Psoas muscle (tissue), 8 donors: ENCODE data around the gene MMP21. TPM values are rescaled to one million over a fixed set of nuclear protein-coding genes. Genes with fewer than 3 reads are reported as not detected.

Experiments used
- ATAC-seq, 4 donors: fragments of 200-7000 bp; cut with Tn5 transposase; one replicate each; pipeline ENCODE4 v1.9.1; 2020; ENCODE audit warnings: moderate library complexity in 3 of 4, mild to moderate bottlenecking in 2 of 4
- DNase-seq, 2 donors: peaks; one replicate each; pipeline ENCODE4 v3.0.0-alpha.2; 2020
- H3K27ac ChIP-seq: fragments of 200-600 bp; one replicate; pipeline ENCODE4 v1.8.0; 2022
- H3K27me3 ChIP-seq, 3 donors: fragments of 200-600 bp in 1 of 3; one replicate each; pipeline versions ENCODE4 v1.6.1 to v1.8.0; 2013 to 2022; ENCODE audit warnings: low read length in 2 of 3, mild to moderate bottlenecking in 2 of 3, moderate library complexity in 1 of 3; ENCODE audit not compliant: insufficient read depth in 3 of 3
- H3K36me3 ChIP-seq, 2 donors: fragments of 200-600 bp in 1 of 2; one replicate each; pipeline versions ENCODE4 v1.6.1 to v1.8.0; 2013 to 2022; ENCODE audit warnings: low read depth in 1 of 2, mild to moderate bottlenecking in 1 of 2, moderate library complexity in 1 of 2; ENCODE audit not compliant: insufficient read depth in 1 of 2
- H3K4me1 ChIP-seq: fragments of 200-600 bp; one replicate; pipeline ENCODE4 v1.8.0; 2022
- H3K4me3 ChIP-seq: fragments of 200-600 bp; one replicate; pipeline ENCODE4 v1.8.0; 2022; ENCODE audit warnings: mild to moderate bottlenecking
- H3K9me3 ChIP-seq: fragments of 200-600 bp; one replicate; pipeline ENCODE4 v1.8.0; 2022
- WGBS, 3 donors: extraction: QIAGEN DNeasy Blood & Tissue Kit; methylation state at CpG; one replicate each; pipeline versions ENCODE4 v1.1.6 to v1.1.7; 2013; 5-methylcytosine and 5-hydroxymethylcytosine counted together
- intact Hi-C, 2 donors: fragments of 100-400 bp; cut with DNase I; formaldehyde crosslinking; loops; one replicate each; pipeline versions ENCODE4 v1.11.0 to v1.14.2; 2022
- long read RNA-seq, 2 donors: library from polyadenylated mRNA; unstranded; transcript quantifications; one replicate each; pipeline ENCODE4 v2.0.0, GENCODE V29; 2021
- polyA plus RNA-seq, 3 donors: library from polyadenylated mRNA; stranded (reverse); fragments of 200-250 nt; gene quantifications; one replicate each; pipeline ENCODE4 v1.2.3, GENCODE V29; 2013
- total RNA-seq, 4 donors: library from RNA; stranded (reverse); fragmentation: NEBNext Ultra II Directional in 2 of 4; extraction: Animal tissue kit (Norgen Biotek cat#: 25700) in 2 of 4; gene quantifications; one replicate each; pipeline versions ENCODE4 v1.2.1 to v1.2.4, GENCODE V29; 2021 to 2023
- TF ChIP-seq, protein P1 (sequence below): fragments of 200-600 bp; IDR thresholded peaks from one replicate; pipeline ENCODE4 v1.8.0; 2022; ENCODE audit warnings: antibody characterized with exemption
- donor health status: healthy with polysubstance abuse.
- donor health status: DM: no; HTN: no; CAD: no; lungs with moderate emphysema.
- donor health status: Bipolar disorder and iron deficiency.
- donor health status: healthy.
- donor health status: DM: yes; HTN: yes; CAD: no.
- donor health status: DM: no; HTN: no; CAD: no.
- donor health status: DM: no; HTN: no; CAD: no.
- donor health status: DM: yes; HTN: yes; CAD: no.

The MMP21 gene
- total RNA-seq (under 1 TPM in 1 of 4 donors, not detected in 3; 0.17 TPM), polyA plus RNA-seq (under 1 TPM in 2 of 3 donors, not detected in 1; 0.03 to 0.04 TPM)
- long read RNA-seq, donor 1, result 0 reads
- long read RNA-seq, donor 2, result 0 reads

DNA sequence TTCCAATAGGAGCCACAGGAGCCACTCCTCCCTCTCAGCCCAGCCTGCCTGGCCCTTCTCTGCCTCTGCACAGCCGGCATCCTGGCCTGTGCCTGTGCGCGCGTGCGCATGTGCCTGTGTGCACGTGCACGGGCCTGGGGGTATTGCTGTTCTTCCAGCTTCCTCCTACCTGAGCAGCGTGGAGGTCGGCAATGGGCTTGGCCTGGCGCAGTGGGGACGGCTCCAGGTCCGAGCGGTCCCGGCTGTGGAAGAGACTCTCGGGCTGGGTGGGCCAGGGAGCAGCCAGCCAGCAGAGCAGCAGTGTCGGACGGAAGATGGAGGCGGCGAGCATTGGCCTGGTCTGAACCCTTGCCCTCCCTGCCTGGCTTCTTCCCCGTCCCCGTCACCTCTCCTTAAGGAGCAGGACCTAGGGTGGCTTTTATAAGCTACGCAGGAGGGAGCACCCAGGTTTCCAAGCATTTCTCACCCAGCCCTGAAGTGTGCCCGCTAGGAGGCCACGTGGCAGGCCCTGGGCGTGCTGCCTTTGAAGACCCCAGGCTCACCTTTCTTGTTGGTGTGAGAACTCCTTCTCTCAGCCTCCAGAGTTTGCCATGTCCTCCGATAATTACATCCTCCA is at the start of gene MMP21:
MMP21 (minus strand) TSS at position 331 of the 616 bp plus-strand sequence; CDS start at position 331, 0 bp downstream.
- DNase-seq (no peak), ATAC-seq (no peak)
- 92 to 94% (median 93%) methylated on average over 25 to 26 of the region's 26 CpGs for WGBS, 3 donors
- no peaks in the 10 kb centered on the region for H3K27me3 ChIP-seq
- TF ChIP-seq, protein P1, sequence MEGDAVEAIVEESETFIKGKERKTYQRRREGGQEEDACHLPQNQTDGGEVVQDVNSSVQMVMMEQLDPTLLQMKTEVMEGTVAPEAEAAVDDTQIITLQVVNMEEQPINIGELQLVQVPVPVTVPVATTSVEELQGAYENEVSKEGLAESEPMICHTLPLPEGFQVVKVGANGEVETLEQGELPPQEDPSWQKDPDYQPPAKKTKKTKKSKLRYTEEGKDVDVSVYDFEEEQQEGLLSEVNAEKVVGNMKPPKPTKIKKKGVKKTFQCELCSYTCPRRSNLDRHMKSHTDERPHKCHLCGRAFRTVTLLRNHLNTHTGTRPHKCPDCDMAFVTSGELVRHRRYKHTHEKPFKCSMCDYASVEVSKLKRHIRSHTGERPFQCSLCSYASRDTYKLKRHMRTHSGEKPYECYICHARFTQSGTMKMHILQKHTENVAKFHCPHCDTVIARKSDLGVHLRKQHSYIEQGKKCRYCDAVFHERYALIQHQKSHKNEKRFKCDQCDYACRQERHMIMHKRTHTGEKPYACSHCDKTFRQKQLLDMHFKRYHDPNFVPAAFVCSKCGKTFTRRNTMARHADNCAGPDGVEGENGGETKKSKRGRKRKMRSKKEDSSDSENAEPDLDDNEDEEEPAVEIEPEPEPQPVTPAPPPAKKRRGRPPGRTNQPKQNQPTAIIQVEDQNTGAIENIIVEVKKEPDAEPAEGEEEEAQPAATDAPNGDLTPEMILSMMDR, result no peak
- H3K9me3 ChIP-seq, result no peaks in the 10 kb centered on the region
- H3K4me3 ChIP-seq, result no peak within 1 kb of the TSS
- H3K4me1 ChIP-seq, result no peaks in the 10 kb centered on the region
- intact Hi-C loops, result no loop called here
- H3K36me3 ChIP-seq, result no peaks in the 10 kb centered on the region
- no peak within 1 kb of the TSS for H3K27ac ChIP-seq

DNA sequence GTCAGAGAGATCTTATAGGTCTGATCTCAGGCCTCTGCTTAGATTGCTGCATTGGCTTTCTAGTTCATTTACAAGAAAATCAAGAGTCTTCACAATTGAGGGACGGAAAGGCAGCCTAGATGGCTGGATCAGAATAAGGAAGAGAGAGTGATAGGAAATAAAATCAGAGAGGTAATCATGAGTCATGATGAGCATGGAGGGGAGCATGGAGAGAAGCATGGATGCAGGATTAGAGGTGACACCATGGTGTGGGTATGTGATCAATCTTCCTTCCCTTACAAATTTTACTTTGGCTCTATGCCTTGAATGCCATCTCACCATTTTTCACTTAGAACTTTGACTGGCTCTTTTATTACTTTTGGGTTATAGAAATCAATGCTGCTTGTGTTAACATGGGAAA is 49.1 kb upstream of the MMP21 start:
- no peak for ATAC-seq
- H3K36me3 ChIP-seq, result peaks cover 13 to 49% of the 10 kb centered on the region in 2 donors
- no peak for DNase-seq
- 73 to 81% (median 76%) methylated on average over 1 of the region's 1 CpG for WGBS, 3 donors
- TF ChIP-seq, protein P1, result no peak
- intact Hi-C loops, result loop anchor here in 1 of 2 donors (5.0 kb wide), 2 partner anchors 102 to 907 kb away; no protein-coding TSS in a partner anchor
- H3K27me3 ChIP-seq, result no peaks in the 10 kb centered on the region
- H3K27ac ChIP-seq, result peak overlapping the region; percentile 92
- H3K4me3 ChIP-seq, result peak overlapping the region; percentile 99
- peaks cover 35% of the 10 kb centered on the region for H3K4me1 ChIP-seq
- H3K9me3 ChIP-seq, result no peaks in the 10 kb centered on the region

DNA sequence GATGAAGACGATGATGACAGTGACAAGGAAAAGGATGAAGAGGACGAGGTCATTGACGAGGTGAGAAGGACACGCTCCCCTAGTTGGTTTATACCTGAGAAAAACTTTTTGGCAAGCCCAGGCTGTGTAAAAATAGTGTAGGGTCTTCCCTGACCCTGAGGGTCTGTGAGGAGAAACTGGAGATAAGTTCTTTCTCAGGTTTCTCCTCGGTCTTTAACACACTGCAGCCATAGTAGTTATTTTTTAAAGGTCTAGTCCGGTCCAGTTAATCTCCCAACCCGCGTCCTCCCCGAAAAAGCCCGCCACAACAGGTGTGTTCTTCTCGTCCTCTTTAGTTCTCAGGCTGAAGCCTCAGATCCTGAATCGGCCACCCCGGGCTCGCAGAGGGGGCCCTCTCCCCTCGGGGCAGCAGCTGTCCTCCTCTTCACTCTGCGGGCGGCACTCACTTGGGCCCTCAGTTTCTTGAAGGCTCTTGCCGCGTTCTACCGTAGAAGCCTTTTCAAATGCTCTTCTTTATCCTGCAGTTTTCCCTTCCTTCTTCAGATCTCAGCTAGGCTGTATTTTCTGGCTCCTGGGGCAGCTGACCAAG is 48.1 kb upstream of the MMP21 start:
- Histone ChIP-seq H3K27ac (peak overlapping the region; percentile 92), H3K36me3 (peaks cover 9 to 39% of the 10 kb centered on the region in 2 donors), H3K9me3 (no peaks in the 10 kb centered on the region), H3K4me3 (peak overlapping the region; percentile 99), H3K27me3 (no peaks in the 10 kb centered on the region), H3K4me1 (peaks cover 35% of the 10 kb centered on the region)
- intact Hi-C loops, result loop anchor here in 1 of 2 donors (5.0 kb wide), 2 partner anchors 101 to 906 kb away; no protein-coding TSS in a partner anchor
- WGBS, 3 donors, result 0 to 1% (median 1%) methylated on average over 20 of the region's 20 CpGs
- ATAC-seq (peak in 1 of 4 donors; percentile 28), DNase-seq (no peak)
- TF ChIP-seq, protein P1, result no peak

- intact Hi-C loops, result loop anchor here in 1 of 2 donors (5.0 kb wide), 2 partner anchors 101 to 906 kb away; no protein-coding TSS in a partner anchor
- peaks cover 5 to 32% of the 10 kb centered on the region in 2 donors for H3K36me3 ChIP-seq
Observed at GRCh38 chr10:125822878-125823662, 47.4 kb upstream of the MMP21 start, which contains the start of the genes BCCIP and UROS. TSS of gene BCCIP (plus strand) at chr10:125823546. CDS start at chr10:125823558, 12 bp downstream. TSS of gene UROS (minus strand) at chr10:125823258. CDS start at chr10:125816499, 6,759 bp downstream.

More at GRCh38 chr10:125822878-125823662, 47.4 kb upstream of the MMP21 start, which contains the start of the genes BCCIP and UROS:
- ATAC-seq, result peak; percentile 95 to 97 (median 96)
- Histone ChIP-seq H3K4me3 (peak within 1 kb of the TSS; percentile 99), H3K27ac (peak within 1 kb of the TSS; percentile 92), H3K27me3 (no peaks in the 10 kb centered on the region), H3K9me3 (no peaks in the 10 kb centered on the region), H3K4me1 (peaks cover 35% of the 10 kb centered on the region)
- TF ChIP-seq, protein P1, result no peak
- DNase-seq, result peak; percentile 93 to 97
- 0 to 1% (median 1%) methylated on average over 72 to 74 of the region's 74 CpGs for WGBS, 3 donors
